GM18873 (cell line): ENCODE data around the gene RAMACL.

Source experiments
- ATAC-seq: cut with Tn5 transposase; IDR thresholded peaks from one replicate; pipeline ENCODE4 v1.9.1; 2021; ENCODE audit warnings: mild to moderate bottlenecking, moderate library complexity, moderate number of reproducible peaks; ENCODE audit not compliant: unreplicated experiment, low FRiP score

Gene RAMACL

GRCh38 chr6:166618866-166619761, 32.6 kb upstream of the RAMACL start:
- no peak for ATAC-seq

DNA sequence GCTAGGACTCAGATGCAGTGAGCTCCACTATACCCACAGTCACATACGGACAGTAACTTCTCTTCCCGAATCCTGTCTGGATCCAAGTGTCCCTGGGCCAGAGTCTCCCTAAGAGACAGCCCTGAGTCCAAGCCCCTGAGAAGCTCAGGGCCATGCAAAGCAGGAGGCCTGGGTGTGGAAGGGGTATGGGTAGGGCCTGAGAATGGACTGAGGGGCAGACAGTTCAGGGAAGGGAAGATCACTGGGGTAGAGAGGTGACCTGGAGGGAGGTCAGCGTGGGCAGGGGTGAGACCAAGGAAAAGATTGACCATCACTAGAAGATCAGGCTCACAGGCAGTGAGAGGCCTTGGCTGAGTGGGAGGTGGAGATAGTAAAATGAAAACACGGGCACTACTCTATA, 31.8 kb upstream of the RAMACL start:
- ATAC-seq, result no peak

- no peak for ATAC-seq
These were observed 30.9 kb upstream of the RAMACL start for GRCh38 chr6:166617359-166617758.

GRCh38 chr6:166616261-166617238, 30.1 kb upstream of the RAMACL start:
- no peak for ATAC-seq

- no peak for ATAC-seq
These were observed 28.7 kb upstream of the RAMACL start for GRCh38 chr6:166615059-166615770.

DNA sequence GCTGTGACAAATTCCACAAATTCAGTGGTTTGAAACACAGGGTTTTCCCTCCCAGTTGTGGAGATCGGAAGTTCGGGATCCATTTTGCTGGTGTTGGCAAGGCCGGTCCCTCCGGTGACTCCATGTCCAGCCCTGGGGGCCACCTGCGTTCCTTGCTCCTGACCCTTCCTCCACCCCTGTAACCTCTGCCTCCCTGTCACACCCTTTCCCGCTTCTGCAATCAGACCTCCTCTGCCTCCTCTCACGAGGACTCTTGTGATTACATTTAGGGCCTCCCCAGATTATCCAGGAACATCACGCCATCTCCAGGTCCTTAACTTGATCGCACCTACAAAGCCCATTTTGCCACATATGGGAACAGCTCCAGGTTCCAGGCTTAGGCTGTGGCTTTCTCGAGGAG, 28.1 kb upstream of the RAMACL start:
- no peak for ATAC-seq

DNA sequence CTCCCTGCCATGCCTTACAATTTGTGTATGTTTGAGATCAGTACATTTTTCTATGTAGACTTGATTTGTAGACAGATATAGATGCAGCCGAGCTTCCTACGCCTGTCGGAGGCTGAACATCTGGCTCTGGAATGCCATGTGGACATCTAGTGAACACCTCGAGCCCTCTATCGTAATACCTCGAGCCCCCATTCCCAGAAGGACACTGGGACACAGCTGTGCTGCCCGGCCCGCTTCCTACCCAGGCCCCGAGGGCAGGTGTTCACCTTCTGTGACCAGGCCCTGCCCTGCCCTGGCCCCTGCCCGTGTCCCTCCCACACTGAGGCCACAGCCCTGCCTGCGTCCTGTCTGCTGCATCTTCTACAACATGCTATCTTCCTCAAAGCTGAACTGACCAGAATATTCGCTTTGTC, 27.7 kb upstream of the RAMACL start:
- no peak for ATAC-seq

GRCh38 chr6:166613027-166613426, 26.5 kb upstream of the RAMACL start:
- no peak for ATAC-seq

DNA sequence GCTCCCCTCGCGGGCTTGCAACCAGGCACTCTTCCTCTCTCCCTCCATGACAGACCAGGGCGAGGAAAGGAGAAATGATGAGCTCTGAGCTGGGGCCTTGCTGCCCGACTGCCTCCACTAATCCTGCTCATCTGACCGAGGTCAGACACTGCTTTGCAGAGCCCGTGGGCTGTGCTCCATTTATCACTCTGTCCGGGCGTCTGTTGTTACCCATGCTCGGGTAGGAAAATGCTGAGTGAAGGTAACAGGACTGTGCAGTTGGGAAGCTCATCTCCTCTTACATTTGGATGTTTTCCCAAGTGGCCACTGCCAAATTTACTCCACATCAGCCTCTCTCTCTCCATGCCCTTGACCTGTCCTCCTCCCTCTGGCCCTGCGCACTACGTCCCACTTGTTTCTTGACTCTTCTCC, 26.0 kb upstream of the RAMACL start:
- no peak for ATAC-seq

- ATAC-seq, result no peak
These were observed 25.2 kb upstream of the RAMACL start for GRCh38 chr6:166611631-166612030.

DNA sequence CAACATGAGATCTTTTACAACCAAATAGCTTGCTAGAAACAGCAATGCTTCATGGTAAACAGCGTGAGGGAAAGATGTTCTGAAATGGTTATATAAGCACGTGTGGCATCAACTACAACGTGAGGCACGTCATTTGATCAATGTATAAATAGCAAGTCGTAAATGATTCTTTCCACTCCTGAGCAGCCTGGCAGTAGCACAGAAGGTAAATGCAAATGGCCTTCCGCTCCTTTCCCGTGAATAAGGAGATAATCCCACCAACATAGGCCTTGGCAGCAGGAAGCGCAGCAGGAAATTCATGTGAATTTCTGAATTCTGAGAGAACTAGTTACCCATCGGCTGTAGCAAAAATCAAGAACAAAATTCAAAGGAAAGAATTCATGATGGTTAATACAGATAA, 23.6 kb upstream of the RAMACL start:
- no peak for ATAC-seq

GRCh38 chr6:166608774-166609173, 22.3 kb upstream of the RAMACL start:
- no peak for ATAC-seq

GRCh38 chr6:166605752-166606151, 19.3 kb upstream of the RAMACL start:
- ATAC-seq, result no peak

- no peak for ATAC-seq
These were observed 18.4 kb upstream of the RAMACL start for GRCh38 chr6:166604911-166605310.

- no peak for ATAC-seq
These were observed 17.9 kb upstream of the RAMACL start for GRCh38 chr6:166604328-166604727.

DNA sequence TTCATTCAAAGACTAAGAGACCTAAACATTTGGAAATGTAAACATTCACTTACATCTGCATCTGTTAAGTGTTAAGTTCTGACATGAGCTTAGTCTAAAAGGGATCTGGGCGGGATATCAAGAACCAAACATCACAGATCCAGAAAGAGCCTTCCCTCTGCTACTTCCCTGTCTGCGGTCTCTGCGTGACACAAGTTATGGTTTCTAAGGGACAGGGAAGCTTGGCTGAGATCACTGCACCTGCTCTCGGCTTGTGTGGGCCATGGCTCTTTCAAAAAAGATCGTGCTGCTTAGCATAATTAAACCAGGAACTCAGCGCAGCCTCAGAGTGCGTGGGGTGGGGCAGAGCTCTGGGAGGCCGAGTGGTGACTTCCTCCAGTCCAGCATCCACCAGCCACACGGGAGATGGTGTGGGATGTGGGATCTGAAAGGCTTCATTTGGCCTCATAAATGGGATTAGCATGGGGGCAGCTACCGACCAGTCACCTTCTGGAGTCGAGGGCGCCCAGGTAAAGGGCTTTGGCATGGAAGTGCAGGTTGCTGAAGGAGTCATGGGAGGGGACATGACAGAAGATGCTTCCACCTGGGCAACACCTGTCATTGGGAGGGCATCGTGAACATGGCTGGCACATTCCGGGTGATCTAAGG, 16.7 kb upstream of the RAMACL start:
- no peak for ATAC-seq

- ATAC-seq, result no peak
These were observed 15.5 kb upstream of the RAMACL start for GRCh38 chr6:166601956-166602355.

GRCh38 chr6:166600931-166601330, 14.5 kb upstream of the RAMACL start:
- ATAC-seq, result no peak

- ATAC-seq, result no peak
These were observed 12.7 kb upstream of the RAMACL start for GRCh38 chr6:166599205-166599604.
